Epithelial cell of esophagus (primary cell): Measurements from ENCODE around the gene RNASEH2B.

Experiments used
- DNase-seq: peaks from one replicate; pipeline ENCODE4 v3.0.0; 2010; ENCODE audit warnings: low read depth
- H3K4me3 ChIP-seq: 2 replicates; pipeline ENCODE4 v1.5.1; 2011; ENCODE audit warnings: mild to moderate bottlenecking, low read length, control low read depth
- CTCF ChIP-seq: IDR thresholded peaks from 2 replicates; pipeline ENCODE4 v1.5.1; 2011; ENCODE audit warnings: low read depth, mild to moderate bottlenecking, low read length, control low read depth, inconsistent platforms; ENCODE audit not compliant: insufficient read depth; ENCODE audit errors: missing control alignments

RNASEH2B gene

GRCh38 chr13:50970956-50971355, 61.4 kb downstream of the RNASEH2B start:
- DNase-seq = no peak
- TF ChIP-seq CTCF = no peak
- no peak overlapping the region for H3K4me3 ChIP-seq

DNA sequence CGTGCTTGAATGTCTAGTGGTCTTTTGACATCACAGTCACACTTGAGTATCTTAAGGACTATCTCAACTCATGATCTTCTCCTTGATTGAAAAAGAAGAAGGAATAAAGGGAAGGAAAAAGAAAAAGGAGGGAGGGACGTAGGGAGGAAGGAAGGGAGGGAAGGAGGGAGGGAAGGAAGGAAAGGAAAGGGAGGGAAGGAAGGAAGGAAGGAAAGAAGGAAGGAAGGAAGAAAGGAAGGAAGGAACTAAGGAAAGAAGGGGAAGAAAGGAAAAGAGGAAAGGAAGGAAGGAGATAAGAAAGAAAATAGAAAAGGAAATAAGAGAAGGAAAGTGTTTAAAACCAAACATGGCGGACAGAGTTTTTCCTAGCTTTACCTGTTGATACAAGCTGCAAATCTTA, 64.7 kb downstream of the RNASEH2B start:
- no peak for DNase-seq
- no peak for TF ChIP-seq CTCF
- no peak overlapping the region for H3K4me3 ChIP-seq

GRCh38 chr13:50979187-50979586, 69.6 kb downstream of the RNASEH2B start:
- DNase-seq = no peak
- no peak for TF ChIP-seq CTCF
- no peak overlapping the region for H3K4me3 ChIP-seq

GRCh38 chr13:50981686-50982085, 72.1 kb downstream of the RNASEH2B start:
- TF ChIP-seq CTCF = no peak
- H3K4me3 ChIP-seq = no peak overlapping the region
- DNase-seq = no peak

GRCh38 chr13:50989476-50989875, 79.9 kb downstream of the RNASEH2B start:
- DNase-seq = no peak
- no peak overlapping the region for H3K4me3 ChIP-seq
- no peak for TF ChIP-seq CTCF

- DNase-seq = no peak
These were observed 80.7 kb downstream of the RNASEH2B start for GRCh38 chr13:50990065-50990817.

More at GRCh38 chr13:50990065-50990817, 80.7 kb downstream of the RNASEH2B start:
- TF ChIP-seq CTCF = no peak
- no peak overlapping the region for H3K4me3 ChIP-seq
